ENCODE results near the gene ERO1B.

DNA sequence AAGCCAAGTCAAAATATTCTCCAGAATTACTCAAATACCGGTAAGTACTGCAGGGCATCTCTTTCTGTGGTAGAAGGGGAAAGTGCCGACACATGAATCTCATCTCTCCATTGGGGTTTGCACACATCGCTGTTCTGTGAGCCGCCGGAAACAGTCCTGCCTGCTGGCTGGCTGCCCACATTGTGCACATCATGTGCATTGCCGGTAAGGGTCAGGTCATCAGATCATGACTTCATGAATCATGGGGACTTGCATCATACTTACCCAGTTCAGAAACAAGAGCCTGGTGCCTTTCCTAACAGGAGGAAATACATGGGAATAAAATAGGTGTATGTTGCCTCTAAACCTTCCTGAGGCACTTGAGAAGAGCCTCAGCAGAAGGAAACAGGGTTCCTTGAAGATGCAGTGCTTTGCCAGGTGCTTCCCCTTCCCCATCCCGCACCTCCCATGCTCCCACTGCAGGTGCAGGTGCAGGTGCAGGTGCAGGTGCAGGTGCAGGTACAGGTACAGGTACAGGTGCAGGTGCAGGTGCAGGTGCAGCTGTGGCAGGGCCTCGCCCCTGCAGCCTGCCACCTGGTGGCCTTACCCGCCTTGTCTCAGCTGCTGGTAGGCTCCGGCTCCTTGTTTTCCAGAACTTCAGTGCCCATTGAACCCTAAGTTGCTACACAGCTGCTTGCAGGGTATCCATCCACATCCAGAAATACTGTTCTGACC is 112.9 kb downstream of the ERO1B start:
- TF ChIP-seq, protein P1, sequence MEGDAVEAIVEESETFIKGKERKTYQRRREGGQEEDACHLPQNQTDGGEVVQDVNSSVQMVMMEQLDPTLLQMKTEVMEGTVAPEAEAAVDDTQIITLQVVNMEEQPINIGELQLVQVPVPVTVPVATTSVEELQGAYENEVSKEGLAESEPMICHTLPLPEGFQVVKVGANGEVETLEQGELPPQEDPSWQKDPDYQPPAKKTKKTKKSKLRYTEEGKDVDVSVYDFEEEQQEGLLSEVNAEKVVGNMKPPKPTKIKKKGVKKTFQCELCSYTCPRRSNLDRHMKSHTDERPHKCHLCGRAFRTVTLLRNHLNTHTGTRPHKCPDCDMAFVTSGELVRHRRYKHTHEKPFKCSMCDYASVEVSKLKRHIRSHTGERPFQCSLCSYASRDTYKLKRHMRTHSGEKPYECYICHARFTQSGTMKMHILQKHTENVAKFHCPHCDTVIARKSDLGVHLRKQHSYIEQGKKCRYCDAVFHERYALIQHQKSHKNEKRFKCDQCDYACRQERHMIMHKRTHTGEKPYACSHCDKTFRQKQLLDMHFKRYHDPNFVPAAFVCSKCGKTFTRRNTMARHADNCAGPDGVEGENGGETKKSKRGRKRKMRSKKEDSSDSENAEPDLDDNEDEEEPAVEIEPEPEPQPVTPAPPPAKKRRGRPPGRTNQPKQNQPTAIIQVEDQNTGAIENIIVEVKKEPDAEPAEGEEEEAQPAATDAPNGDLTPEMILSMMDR (IDR thresholded peaks at IDR 0.05): no peak
- TF ChIP-seq POLR2A (IDR thresholded peaks at IDR 0.05): no peak
- TF ChIP-seq EP300 (IDR thresholded peaks at IDR 0.05): peak in 3 of 4 donors; percentile 25 to 91 (median 80)

Measured in upper lobe of left lung (tissue), 4 donors.